GM18858 (cell line): ENCODE results near the gene ANKRD23.
"Not testable (repeated sequence)": the region's sequence is repeated elsewhere in the genome, so short reads cannot be mapped to it uniquely, and the experiment has no call there.

Source experiments
- ATAC-seq: cut with Tn5 transposase; IDR thresholded peaks from one replicate; pipeline ENCODE4 v1.9.1; 2021; ENCODE audit not compliant: unreplicated experiment

The ANKRD23 gene

DNA sequence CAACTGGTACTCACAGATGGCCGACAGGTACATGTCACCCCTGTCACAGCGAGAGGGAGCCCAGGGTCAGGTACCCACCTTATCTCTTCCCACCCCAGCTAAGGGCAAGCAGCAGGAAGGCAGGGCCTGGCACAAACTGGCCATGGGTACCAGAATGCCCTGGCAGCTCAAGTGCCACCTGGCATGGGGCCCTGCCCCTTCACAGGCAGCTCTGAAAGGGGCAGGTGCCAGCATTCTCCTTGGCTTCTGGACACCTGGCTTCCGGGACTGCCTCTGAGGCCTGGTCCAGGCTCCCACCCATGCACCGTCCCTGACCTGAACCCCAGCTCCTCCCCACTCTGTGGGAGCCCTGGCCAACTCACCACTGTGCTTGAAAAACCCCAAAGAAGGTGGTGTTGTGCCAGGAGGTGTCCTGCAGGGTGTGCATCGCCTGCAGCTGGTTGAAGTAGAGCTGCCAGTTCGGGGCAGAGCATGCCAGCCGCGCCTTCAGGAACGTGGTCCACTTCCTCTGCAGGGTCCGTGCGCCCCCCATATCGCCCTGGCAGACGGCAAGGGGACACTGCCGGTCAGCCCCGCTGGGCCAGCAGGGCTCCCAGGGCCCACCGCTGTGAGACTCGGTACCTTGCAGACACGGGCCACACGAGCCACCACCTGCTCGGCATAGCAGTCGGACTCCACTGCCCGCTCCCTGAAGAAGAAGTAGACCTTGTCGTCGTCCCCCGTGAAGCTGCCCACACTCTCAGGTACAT, 20.7 kb upstream of the ANKRD23 start:
- ATAC-seq, result no peak

DNA sequence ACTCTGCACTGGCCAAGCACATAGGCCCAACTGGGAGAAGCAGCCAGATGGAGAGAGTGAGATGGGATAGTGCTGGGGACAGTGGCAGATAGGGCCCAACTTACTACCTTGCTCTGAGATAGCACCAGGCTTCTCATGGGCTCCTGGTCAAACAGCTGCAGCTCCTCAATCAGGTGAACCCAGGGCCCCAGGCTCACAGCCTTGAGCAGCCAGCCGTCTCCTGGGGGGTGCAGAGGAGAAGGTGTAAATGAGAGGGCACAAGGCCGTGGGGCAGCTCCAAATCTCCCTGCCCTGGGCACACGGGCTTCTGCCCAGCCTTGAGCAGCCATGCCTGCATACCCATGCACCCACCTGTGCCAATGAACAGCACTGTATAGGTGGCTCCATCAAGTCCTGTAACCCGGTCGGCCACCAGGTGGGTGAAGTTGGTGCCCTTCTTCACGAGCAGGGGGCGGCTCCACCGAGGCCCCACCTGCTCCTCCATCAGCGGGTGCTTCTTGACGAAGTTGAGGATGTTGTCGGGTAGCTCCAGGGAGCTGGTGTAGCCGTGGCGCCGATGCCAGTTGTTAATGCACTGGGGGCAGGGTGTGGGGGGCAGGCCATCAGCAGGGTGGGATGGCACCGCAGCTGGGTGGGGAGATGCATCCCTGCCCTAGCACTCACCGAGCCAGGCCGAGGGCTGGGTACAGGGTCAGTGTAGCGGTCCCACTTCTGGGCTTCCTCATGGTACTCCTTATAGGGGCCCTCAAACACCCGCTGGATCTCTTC, 19.9 kb upstream of the ANKRD23 start:
- ATAC-seq, result no peak

DNA sequence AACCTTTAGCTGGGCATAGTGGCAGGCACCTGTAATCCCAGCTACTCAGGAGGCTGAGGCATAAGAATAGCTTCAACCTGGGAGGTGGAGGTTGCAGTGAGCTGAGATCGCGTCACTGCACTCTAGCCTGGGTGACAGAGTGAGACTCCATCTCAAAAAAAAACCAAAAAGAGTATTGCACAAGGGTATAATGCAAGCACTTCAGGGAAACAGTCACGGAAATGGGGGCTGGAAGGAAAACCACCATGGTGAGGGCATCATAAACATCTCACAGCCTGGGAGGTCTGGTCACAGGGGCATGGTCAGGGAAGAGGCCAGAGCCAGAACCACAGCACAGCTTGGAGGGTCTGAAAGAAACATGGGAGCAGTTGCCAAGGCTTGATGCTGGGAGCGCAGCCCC, 19.2 kb upstream of the ANKRD23 start:
- ATAC-seq, result not testable (repeated sequence)

DNA sequence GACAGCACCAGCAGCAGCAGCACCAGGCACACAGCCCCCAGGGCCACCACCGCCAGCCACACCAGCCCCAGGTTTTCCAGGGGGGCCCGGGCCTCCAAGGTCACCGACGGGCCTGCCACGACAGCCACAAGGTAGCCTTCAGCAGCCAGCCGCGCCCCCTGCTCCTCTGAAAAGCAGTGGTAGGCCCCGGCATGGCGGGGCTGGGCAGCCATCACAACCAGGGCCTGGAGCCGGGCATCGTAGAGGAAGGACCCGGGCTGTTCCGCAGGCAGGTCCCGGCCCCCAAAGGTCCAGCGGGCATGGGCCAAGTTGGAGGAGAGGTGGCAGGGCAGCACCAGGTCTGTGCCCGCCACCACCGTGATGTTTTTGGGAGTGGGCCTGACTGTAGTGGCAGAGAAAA, 17.3 kb upstream of the ANKRD23 start:
- ATAC-seq, result no peak

DNA sequence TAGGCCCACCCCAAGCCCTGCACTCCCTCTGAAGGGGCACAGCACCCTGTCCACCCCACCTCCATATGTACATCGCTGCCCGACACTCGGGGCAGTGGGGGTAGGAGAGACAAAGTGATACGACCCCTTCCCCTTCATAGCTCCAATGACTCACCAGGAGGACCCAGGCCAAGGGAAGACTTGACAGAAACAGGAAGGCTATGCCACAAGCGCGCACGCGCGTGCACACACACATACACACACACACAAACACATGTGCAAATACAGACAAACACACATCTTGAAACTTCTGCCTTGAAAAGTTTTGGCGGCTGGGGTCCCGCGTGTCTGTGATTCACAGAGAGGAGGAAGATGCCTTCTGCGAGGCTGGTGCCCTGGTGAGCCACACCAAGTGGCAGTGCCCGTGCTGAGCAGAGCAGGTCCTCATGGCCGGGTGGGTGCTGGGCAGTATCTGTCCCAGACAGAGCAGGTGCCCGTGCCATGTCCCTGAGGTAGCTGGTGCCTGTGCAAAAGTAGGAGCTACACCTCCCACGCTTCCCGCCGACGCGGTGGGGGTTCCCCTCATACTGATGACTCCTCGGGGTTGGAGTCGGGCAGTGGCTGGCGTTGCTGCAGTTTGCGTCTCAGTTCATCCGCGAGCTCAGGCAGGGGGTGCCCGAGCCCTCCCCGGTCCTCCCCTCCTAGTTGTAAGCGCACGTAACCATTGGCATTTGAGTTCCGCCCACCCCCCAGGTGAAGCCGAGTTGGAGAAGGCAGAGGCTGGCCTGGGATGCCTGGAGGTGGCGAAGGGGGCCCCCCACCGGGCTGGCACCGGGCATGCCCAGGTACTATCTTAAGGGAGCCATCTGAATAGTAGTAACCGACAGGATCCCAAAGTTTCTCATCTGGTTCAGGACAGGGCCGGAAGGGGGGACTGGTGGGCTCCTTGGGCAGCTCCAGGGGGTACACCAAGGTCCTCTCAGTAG, 16.5 kb upstream of the ANKRD23 start:
- no peak for ATAC-seq

- no peak for ATAC-seq
These were observed 15.9 kb upstream of the ANKRD23 start for GRCh38 chr2:96859681-96860064.

GRCh38 chr2:96859099-96859649, 15.4 kb upstream of the ANKRD23 start:
- ATAC-seq, result no peak

- peak; percentile 92 for ATAC-seq
These were observed 14.0 kb upstream of the ANKRD23 start, which contains the start of gene ANKRD39 for GRCh38 chr2:96857667-96858372. Gene ANKRD39, minus strand, starts transcription at chr2:96858016. Its CDS starts 29 bp downstream, at chr2:96857987.

DNA sequence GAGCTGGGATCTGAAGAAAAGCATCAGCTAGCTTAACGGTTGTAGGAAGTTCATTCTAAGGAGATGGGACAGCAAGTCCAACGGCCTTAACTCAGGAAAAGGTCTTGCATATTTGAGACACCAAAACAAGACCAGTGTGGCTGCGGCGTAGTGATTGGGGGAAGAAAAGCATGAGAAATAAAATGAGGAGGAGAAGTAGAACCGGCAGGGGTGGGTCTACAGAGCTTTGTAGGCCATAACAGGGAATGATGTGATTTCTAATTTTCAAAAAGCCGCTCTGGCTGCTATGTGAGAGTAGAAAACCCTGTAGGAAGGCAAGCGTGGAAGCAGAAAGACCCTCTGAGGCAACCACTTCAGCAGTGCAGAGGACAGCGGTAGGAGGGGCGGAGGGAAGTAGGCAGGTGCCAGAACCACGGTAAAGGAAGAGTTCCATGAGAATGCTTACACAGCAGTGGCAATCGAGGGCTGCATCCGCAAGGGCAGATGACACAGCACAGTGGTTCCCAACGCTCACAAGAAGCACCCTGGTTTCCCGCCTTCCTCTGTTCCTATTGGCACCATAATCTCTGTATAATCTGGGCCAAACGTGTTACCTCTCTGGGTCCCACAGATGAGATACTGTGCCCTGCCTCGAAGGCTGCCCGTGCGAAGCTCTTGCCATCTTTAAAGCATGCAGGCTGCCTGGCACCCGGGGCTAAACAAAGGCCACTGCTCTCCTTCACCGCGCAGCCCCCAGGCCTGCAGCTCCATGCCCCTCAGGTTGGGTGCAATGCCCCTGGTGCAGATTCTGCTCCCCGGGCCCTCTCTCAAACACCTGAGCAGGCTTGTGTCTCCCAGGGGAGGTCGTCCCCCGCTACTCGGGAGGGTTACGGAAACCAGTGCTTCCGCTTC, 13.2 kb upstream of the ANKRD23 start:
- ATAC-seq, result no peak

DNA sequence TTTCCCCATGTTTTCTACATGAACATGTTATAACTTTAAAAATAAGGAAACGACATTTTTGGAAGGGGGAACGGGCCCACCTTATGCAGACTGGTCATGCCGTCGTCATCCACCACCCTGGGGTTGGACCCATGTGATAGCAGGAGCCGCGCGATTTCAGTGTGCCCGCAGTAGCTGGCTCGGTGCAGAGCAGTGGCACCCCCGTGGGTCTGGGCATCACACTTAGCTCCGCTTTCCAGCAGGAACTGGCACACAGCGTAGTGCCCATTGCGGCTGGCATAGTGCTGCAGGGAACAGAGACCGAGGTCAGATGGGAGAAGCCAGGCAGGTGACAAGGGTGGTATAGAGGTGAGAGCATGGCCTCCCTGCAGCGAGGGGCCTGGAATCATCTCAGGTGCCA, 9.5 kb upstream of the ANKRD23 start:
- ATAC-seq, result no peak

GRCh38 chr2:96852667-96853066, 8.8 kb upstream of the ANKRD23 start:
- no peak for ATAC-seq

DNA sequence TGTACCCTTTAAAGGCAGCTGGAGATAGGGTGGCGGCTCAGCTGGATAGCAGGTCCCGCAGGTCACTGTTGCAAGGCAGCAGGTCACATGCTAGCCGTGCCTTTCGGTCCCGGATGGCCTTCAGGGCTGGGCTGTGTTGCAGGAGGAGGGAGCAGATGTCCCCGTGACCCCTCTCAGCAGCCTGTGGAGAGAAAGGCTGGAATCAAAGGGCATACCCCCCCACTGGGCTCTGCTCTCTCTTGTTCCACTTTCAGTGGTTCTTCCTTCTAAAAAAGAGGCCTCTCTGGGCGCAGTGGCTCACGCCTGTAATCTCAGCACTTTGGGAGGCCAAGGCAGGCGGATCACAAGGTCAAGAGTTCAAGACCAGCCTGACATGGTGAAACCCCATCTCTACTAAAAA, 4.4 kb upstream of the ANKRD23 start:
- no peak for ATAC-seq

- no peak for ATAC-seq
These were observed 3.8 kb upstream of the ANKRD23 start for GRCh38 chr2:96847586-96847985.

DNA sequence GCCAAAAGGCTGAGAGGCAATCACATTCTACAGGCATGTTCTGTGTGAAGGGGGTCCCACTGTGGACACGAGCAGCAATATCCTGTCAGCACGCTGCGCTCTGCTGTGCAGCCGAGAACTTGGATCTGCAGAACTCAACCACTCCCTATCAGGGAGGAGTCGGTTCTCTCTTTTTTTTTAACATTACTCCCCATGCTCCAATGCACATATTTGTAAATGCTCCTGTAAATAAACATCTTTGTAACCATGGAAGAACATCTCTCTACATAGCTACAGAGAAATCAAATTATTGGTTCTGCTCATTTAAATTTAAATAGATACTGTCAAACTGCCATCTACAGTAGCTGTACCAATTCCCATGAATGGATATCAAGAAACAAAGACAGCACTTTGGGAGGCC, 3.0 kb upstream of the ANKRD23 start:
- no peak for ATAC-seq

- no peak for ATAC-seq
These were observed 586 bp upstream of the ANKRD23 start for GRCh38 chr2:96844405-96844808.

GRCh38 chr2:96842600-96842999, 1.2 kb downstream of the ANKRD23 start:
- ATAC-seq, result no peak

GRCh38 chr2:96841701-96842495, 1.9 kb downstream of the ANKRD23 start:
- ATAC-seq, result no peak
